ENCODE results near the gene KLRF2.

The KLRF2 gene

DNA sequence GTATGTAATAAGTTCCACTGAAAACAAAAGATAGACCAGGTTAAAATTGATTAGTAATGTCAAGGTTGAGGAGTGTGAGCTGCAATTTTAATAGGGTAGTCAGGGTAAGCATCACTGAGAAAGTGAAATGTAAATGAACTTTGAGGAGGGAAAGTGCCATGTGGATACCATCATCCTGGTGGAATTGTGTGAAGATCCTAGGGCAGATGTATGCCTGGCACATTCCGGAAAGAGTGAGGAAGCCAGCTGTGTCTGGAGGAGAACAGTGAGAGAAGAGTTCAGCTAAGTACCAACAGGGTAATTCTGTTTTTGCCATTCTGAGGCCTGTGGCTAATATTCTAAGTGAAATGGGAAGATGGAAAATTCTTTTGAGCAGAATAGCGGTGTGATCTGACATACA, 53.7 kb downstream of the KLRF2 start:
- TF ChIP-seq ZNF274 (IDR thresholded peaks at IDR 0.05; ENCODE audit: low read depth, low read length), result no peak
- H3K4me3 ChIP-seq (ENCODE audit: low read length), result no peak overlapping the region

DNA sequence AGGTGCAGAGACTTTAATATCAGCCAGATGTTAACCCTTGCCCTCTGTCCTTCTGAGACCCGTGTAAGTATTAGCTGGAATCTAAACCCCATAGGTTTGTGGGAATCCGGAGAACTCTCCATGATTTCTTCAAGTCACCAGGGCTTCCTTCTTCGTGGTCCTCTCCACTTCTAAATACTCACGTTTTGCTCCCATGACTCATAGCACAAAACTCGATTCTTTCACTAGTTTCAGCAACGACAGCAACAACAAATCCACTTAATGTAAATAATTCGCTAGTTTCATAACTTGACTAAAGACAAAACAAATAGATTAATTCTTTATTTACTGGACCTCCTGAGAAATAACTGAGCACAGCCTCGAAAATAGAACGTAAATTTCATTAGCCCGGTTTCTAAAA, 55.3 kb downstream of the KLRF2 start:
- TF ChIP-seq ZNF274 (IDR thresholded peaks at IDR 0.05; ENCODE audit: low read depth, low read length), result no peak
- H3K4me3 ChIP-seq (ENCODE audit: low read length), result no peak overlapping the region

DNA sequence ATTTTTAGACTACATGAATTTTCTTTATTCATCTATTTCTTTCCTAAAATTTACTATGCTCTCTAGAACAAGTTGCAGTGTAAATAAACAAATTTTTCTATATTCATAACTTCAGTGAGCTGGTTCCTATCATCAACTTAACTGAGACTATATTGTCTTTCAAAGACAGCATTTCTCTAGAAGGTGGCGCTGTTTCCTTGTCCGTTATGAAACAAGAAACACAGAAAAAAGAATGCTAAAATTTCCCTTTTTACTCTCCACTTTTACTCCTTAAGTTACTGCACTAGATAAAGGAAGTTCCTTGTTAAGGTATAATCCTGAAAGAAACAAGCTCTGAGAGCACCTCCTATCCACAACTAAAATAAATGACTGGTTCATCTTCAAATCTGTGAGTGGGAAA, 59.1 kb downstream of the KLRF2 start:
- TF ChIP-seq ZNF274 (IDR thresholded peaks at IDR 0.05; ENCODE audit: low read depth, low read length), result no peak
- no peak overlapping the region for H3K4me3 ChIP-seq (ENCODE audit: low read length)

DNA sequence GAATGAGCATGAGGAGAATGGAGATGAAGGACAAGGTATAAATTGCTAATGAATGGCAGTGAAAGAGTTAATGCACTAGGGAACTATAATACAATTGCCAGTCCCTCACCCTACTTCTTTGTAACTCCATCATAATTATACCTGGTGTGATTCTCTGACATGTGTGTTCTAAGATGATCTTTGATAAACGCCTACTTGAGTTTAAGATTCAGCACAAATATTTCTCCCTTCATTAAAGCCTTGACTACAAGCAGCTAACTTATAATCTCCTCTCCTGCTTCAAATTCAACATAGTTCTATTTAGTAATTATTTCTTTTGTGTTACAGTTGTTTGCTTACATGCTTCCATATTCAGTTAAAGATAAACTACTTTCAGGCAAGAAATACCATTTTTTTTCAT, 60.5 kb downstream of the KLRF2 start:
- no peak for TF ChIP-seq ZNF274 (IDR thresholded peaks at IDR 0.05; ENCODE audit: low read depth, low read length)
- no peak overlapping the region for H3K4me3 ChIP-seq (ENCODE audit: low read length)

DNA sequence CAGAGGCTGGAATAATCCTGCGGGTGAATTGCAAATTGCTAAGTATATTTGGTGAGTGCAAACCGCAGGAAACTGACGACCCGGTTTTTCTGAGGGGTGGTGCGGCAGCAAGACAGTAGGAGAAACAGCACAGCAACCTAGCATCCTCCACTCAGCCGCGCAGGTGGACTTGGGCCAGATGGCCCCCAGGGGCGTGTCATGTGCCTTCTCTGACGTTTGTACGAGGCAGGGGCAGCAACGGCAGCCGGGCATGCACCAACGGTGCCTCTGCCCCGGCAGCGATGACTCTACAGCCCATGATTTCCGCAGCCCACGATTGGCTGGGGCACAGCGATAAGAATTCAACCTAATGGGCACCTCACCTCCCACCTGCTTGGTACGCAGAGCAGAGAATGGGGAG, 62.0 kb downstream of the KLRF2 start:
- no peak for TF ChIP-seq ZNF274 (IDR thresholded peaks at IDR 0.05; ENCODE audit: low read depth, low read length)

DNA sequence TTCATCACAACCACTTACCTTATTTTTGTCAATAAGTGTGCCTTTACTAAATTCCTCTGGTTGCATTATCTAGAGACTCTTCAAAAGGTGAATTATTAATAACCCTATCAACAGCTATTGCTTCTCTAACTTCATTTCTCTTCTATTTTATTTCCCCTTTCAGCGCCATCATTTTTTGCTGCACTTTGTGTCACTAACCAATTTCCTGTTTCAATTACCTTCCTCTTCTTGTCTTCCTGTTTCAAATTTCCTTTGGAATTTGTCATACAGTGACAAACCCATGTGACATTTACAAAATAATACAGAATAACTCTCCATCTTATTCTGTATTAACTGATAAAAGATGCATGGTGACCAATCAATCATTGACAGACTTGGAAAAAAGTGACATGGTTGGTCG, 63.1 kb downstream of the KLRF2 start:
- TF ChIP-seq ZNF274 (IDR thresholded peaks at IDR 0.05; ENCODE audit: low read depth, low read length), result no peak
- no peak overlapping the region for H3K4me3 ChIP-seq (ENCODE audit: low read length)

More for the DNA sequence above, 62.0 kb downstream of the KLRF2 start:
- peak overlapping the region; percentile 7; the same call in 1 of the 2 replicates for H3K4me3 ChIP-seq (ENCODE audit: low read length)
